Endometrial microvascular endothelial cells (primary cell): ENCODE measurements around the gene NPPC. TPM values are rescaled to one million over a fixed set of nuclear protein-coding genes. Genes with fewer than 3 reads are reported as not detected.
"Not testable (repeated sequence)": the region's sequence is repeated elsewhere in the genome, so short reads cannot be mapped to it uniquely, and the experiment has no call there.

Experiments used
- in situ Hi-C: cut with HindIII; loops from 2 replicates; pipeline ENCODE4 v1.10.0; 2017; ENCODE audit warnings: low sequenced_read_pairs, low pct_unique_long_range_greater_than_20kb; ENCODE audit errors: inconsistent ontology term
- total RNA-seq: library from RNA; depleted of rRNA; stranded (reverse); fragments of >200 nt; gene quantifications from one replicate; pipeline ENCODE4 v1.2.3, GENCODE V29; 2015; ENCODE audit errors: inconsistent ontology term

Gene NPPC
- total RNA-seq, 1 donor from 2014 or later = not detected

DNA sequence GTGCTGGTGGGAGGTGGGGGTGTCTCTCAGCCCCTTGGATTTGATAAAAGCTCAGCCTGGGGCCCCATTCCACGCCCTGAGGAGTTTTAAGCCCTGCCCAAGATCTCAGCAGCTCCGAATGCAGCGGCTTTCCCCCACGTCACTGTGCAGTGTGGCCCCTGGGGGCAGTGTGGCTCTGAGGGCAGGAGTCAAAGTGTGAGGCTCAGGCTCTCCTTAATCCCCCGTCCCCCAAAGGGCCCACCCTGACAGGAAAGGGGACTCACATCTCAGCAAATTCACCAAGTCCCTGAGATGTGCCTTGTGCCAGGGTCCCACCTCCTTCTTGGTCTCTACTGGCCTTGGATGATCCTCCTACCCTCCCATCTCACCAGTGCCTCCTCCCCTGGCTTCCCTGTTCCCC, 25.2 kb downstream of the NPPC start:
- in situ Hi-C loops = no loop called here

DNA sequence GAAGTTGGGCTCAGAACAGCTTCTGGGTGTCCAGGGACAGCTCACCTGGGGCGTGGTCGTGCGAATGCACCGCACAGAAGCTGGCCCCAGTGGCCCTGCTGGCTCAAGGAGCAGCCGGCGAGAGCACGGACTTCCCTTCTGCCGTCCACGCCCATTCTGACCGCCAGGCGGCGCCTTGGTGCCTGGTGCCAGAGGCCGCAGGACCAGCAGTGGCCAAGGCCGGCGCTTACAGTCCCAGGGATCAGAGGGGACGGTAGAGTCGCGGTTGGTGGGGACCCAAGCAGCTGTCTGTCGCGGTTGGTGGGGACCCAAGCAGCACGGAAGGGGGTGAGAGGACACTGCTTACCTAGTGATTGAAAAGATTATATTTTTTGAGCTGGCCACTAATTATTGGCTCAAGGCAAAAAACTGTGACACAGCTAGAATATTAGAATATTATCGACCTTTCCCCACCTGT, 25.7 kb downstream of the NPPC start:
- in situ Hi-C loops = no loop called here

DNA sequence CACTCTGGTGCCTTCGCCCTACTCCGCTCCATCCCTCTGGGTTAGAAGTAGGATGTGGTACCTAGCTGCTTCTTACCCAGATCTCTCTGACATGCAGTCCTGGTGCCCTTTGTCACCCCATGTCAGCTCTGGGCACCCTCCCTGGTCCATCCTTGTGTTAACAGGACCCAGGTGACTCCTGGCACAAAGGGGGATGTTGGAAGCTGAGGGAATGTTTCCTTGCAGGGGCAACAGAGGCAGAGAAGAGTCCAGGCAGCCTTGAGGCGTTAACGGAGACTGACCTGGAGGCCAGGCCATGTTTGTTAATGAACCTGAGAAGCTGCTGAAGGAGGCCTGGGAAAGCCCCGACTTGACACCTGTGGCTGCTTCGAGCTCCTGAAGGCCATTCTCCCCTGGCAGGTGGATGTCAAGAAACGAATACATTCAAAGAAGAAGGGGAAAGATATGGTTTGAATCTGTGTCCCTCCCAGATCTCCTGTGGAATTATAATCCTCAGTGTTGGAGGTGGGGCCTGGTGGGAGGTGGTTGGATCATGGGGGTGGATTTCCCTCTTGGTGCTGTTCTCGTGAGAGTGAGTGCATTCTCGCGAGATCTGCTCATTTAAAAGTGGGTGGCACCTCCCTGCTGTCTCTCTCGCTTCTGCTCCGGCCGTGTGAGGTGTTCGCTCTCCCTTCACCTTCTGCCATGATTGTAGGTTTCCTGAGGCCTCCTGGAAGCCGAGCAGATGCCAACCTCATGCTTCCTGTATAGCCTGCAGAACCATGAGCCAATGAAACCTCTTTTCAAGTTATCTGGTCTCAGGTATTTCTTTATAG, 31.4 kb downstream of the NPPC start:
- in situ Hi-C loops = no loop called here

DNA sequence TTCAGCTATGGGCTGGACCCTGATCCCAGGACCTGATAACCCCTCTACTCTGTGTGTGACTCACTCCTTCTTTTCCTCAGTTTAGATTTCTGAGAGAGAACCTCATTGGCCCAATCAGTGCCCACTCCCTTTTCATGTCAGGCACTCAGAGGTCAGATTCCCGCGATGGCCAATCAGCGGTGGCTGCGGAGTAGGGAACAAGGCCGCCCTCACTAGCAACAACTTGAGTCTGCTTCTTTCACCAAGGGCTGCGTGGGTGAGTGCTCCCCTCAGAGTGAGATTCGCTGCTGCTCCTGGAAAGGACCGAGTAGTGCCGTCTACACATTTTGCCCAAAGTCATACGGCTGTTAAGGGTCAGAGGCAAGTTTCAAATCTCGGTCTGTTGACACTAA, 34.7 kb downstream of the NPPC start:
- in situ Hi-C loops = no loop called here

DNA sequence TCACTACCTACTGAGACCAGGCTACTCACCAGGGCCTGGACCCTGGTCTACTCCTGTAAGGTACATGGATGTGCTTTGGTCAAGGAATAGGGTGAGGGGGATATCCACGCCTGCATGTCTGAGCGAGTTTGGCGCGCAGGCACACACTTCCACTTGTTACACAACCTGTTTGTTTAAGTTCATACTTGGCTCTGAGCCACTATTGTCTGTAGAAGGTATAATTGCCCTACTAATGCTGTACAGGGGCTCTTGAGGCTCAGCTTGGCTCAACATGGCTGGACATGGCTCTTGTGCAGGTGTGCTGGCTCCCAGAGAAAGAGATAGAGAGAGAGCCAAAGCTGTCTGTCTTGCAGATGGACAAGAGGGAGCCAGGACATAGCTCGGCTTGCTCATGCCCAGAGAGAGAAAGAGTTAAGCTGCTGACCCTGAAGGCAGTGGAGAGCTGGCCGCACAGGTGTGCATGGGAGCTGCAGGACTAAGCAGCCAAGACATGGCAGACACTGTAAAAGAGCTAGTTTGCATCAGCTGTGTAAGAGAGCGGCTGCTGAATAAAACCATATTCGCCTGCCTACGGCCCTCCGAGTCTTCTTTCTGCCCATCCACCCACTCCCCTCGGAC, 35.2 kb downstream of the NPPC start:
- in situ Hi-C loops = no loop called here

DNA sequence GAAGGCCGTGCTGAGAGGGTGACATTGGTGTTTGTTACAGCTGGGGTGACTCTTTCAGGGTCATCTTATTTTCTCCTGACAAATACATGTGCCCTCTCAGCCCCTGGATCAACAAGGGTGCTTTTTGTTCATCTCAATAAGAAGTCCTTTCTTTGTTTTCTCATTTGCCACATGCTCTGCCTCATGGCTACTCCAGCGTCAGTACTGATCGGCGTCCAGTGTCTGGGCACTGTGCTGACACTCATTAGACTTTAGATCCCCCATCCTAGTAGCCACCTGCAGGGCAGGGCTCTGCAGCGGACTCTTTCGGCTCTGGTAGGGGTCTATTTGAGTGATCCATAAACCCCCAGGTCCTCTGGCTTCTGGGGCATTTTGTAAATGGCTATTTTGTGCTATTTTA, 38.4 kb downstream of the NPPC start:
- in situ Hi-C loops = no loop called here

DNA sequence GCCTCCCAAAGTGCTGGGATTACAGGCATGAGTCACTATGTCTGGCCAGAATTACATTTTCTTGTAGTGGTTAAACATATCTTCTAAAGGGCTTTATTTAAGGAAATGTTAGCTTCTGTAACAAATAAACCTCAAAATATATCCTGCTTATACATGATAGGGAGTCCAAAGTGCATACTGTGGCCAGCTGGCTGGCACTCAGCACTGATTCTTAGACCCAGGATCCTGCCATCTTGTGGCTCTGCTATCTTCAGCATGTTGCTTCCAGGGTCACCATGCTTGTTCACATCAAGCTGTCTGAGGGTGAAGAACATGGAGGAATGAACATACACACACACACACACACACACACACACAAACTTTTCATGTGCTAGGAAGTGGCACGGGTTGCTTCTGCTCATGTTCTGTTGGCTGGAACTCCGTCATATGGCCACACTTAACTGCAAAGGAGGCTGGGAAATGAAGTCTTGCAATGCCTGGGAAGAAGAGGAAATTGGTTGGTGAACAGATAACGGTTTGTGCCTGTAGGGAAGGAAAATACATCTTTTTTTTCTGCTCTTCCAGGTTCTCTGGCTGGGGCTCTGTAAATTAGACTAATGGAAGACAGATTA, 40.0 kb downstream of the NPPC start:
- in situ Hi-C loops = no loop called here

DNA sequence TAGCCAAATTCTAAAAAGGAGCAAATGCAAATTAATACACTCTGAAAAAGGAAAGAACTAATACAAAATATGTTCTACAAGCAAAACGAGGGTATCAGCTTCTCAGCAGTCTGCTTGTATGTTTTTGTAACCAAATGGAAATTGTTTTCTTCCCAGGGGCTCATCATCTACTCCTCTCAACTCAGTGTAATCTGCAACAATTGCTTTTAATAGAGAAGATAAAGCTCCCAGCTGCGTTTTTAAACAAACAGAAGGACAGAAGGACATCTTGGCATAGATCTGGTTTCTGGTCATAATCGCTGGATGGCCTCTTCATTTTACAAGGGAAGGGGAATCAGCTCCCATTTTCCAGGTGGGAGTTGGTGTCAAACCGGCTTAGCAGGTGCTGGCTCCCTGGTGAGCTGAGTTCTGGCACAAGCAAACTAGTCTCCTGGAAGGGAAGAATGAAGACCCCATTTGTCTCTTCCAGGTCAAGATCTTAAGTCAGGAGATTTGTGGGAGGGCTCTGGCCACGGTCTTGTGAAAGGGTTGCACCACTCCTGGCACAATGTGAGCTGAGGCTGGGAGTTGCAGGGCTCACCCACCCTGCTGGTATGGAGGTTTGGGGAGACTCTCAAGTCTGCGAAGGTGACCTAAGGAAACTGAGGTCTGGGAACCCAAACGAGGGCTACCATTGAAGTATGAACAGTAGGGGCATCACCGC, 41.6 kb downstream of the NPPC start:
- in situ Hi-C loops = no loop called here

DNA sequence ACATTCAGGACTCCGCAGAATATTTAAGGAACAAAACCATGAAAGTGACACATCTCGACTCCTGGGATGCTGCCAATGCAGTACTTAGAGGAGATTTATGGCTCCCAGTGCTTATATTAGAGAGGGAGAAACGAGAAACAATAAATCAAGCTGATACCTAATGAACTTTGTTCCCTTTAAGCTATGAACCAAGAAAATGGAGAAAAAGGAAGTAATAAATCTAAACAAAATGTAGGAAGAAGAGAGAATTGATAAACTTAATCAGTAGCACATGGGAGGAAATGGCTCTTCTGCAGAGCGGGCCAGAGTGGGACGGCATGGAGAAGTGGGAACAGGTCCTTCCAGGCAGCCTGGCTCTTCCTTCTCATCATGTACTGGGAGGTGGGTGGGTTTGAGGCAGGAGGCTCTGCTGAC, 42.7 kb downstream of the NPPC start:
- in situ Hi-C loops = no loop called here

DNA sequence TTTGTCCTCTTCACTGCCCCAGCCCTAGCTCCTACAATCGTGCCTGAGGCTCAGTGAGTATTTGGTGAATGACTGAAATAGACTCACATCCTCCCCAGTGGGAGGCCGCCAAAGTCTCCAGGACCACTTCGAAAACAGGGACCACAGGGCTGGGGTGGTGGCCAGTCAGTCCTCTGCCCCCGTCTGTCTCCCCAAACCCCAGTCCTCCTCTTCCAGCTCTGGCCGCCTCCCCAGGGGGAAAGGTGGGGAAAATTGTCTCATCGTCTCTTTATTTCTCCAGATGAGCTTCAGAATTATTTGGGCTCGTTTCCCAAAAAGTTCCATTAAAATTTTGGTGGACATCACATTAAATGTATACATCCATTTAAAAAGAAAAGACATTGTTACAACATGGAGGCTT, 43.5 kb downstream of the NPPC start:
- in situ Hi-C loops = no loop called here

DNA sequence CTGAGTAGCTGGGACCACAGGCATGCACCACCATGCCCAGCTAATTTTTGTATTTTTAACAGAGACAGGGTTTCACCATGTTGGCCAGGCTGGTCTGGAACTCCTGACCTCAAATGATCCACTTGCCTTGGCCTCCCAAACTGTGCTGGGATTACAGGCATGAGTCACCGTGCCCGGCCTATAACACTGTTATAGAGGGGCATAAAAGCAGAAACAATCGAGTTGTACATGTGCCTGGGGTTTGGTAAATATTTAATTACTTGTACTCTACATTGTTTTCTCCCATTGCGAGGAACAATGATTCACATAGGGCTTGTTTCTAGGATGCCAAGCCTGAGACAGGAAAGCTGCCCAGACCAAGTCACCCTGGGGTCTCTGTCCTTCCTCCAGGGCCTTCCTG, 45.8 kb downstream of the NPPC start:
- in situ Hi-C loops = not testable (repeated sequence)

DNA sequence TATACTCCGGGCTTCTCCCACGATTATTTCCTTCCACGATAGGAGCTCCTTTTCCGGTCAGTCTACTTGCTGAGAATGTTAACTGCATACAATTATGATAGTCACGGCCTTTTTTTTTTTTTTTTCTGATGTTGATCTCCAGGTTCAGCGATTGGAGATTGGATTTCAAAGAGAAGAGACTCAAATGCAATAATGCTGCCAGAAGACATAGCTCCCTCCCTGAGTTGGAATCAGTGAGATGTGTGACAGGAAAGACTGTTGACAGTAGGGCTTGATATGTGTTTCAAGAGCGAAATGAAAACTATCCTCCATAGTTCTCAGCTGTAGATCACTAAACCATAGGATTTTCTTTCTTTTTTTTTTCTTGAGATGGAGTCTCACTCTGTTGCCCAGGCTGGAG, 47.0 kb downstream of the NPPC start:
- in situ Hi-C loops = no loop called here

DNA sequence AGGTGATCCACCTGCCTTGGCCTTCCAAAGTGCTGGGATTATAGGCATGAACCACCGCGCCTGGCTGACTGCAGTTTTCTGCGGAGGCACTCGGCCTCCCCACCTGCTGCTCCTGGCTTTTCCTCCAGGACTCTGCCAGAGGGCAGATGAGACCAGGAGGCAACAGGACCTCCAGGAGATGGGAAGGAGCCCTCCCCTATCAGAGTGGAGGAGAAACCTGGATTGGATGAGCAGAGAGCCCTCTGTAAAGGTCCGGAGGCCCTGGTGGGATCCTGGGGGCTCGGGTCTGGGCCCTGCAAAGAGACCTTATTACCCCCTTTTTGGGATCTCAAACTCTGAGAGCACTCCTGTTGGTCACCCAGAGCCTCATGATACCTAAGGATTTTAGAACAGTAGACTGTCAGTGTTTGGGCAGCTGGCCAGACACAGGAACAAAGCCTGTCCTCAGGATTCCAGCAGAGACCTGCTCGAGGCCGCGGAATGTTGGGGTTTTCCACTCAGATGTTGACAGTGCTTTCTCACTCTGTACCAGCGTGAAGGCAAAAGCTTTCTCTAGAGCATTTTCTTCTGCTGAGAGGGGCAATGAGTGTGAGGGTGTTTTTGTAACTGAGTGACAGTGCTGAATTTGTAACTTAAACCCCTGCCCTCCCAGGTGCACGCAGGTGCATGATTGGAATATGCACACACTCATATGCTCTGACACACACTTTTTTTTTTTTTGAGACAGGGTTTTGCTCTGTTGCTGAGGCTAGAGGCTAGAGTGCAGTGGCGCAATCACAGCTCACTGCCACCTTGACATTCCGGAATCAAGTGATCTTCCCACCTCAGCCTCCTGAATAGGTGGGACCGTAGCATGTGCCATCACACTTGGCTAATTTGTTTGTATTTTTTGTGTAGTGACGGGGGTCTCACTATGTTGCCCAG, 48.4 kb downstream of the NPPC start:
- in situ Hi-C loops = no loop called here

DNA sequence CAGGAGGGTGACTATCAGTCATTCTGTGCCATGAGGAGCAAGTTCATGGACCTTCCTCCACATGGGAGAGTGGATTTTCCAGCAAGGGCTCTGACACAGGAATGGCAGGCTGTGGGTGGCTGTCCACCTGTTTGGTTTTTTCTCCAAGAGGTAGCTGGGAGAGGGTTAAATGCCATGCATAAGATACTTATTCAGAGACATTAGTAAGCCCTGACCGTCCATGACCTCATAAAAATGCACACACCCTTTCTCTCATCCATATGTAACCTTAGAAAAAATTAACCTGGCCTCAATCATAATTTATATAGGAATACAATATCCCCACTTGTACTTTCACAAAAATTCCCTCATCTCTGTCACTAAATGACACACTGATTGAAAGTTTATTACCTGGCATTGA, 51.3 kb downstream of the NPPC start:
- in situ Hi-C loops = no loop called here

Other genes starting within 250 kb of the NPPC start
- 949 TPM for gene PTMA, start 217.9 kb downstream of the NPPC start, total RNA-seq
- 26.9 TPM for gene PDE6D, start 145.1 kb downstream of the NPPC start, total RNA-seq
- gene COPS7B, start 140.0 kb downstream of the NPPC start, total RNA-seq = 32.8 TPM
- gene DIS3L2, start 35.3 kb upstream of the NPPC start, total RNA-seq = 25.8 TPM